SU-DHL-6 (cell line): ENCODE measurements around the gene NOS1.

ENCODE experiments used
- CTCF ChIP-seq: fragments of 200-600 bp; sonication (generic); IDR thresholded peaks from one replicate; pipeline ENCODE4 v1.5.1; 2017; ENCODE audit warnings: antibody characterized with exemption, mild to moderate bottlenecking, low read length, moderate library complexity; ENCODE audit not compliant: insufficient read depth, poor library complexity, severe bottlenecking
- EZH2phosphoT487 ChIP-seq: fragments of 200-600 bp; sonication (generic), shearing (Covaris generic); conservative IDR thresholded peaks from 2 replicates; pipeline ENCODE4 v1.6.1; 2018; ENCODE audit warnings: mild to moderate bottlenecking, antibody characterized with exemption, low read length, moderate library complexity, mixed read lengths

DNA sequence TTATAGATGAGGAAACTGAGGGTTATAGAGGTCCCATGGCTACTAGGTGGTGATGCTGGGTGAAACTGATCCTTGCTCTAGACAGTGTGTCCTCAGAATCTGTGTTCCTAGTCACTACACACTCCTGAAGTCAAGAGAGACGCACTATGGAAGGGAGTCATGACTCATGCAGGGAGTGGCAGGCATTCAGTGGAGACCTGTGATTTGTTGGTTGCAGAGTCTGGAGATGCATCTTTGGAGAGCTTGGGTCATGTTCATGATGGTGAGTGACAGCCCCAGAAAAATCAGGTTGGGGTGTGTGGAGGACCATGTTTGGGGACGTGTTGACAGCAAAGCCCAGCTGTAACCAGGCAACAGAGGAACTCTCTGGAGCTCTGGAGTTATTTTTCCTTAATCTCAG is 133.2 kb downstream of the NOS1 start:
- TF ChIP-seq CTCF: no peak
- TF ChIP-seq EZH2phosphoT487: no peak
